MM.1S (cell line): ENCODE results near the gene HEPN1.

Experiments
- DNase-seq: peaks from one replicate; pipeline ENCODE4 v3.0.0-alpha.2; 2015
- H2AFZ ChIP-seq: fragments of 300-600 bp; sonication (generic); 2 replicates; pipeline ENCODE4 v1.6.0; 2016; ENCODE audit warnings: antibody characterized with exemption, low read length
- H3F3A ChIP-seq: fragments of 300-600 bp; sonication (generic); 2 replicates; pipeline ENCODE4 v1.6.1; 2016; ENCODE audit warnings: mild to moderate bottlenecking, antibody characterized with exemption, low read length, moderate library complexity, mixed read lengths; ENCODE audit not compliant: insufficient read depth
- H3K27ac ChIP-seq: fragments of 300-600 bp; sonication (generic); 2 replicates; pipeline ENCODE4 v1.5.1; 2016; ENCODE audit warnings: mild to moderate bottlenecking, low read length
- H3K27me3 ChIP-seq: fragments of 300-600 bp; sonication (generic); replicated peaks from 2 replicates; pipeline ENCODE4 v1.6.0; 2016; ENCODE audit warnings: low read length; ENCODE audit not compliant: insufficient read depth
- H3K36me3 ChIP-seq: fragments of 300-600 bp; sonication (generic); replicated peaks from 2 replicates; pipeline ENCODE4 v1.6.1; 2016; ENCODE audit warnings: mild to moderate bottlenecking, low read length, mixed read lengths; ENCODE audit not compliant: insufficient read depth
- H3K4me1 ChIP-seq: fragments of 300-600 bp; sonication (generic); 2 replicates; pipeline ENCODE4 v1.6.1; 2016; ENCODE audit warnings: low read length, mixed read lengths
- H3K4me2 ChIP-seq: fragments of 300-600 bp; sonication (generic); 2 replicates; pipeline ENCODE4 v1.6.0; 2016; ENCODE audit warnings: low read depth, low read length
- H3K4me3 ChIP-seq: fragments of 300-600 bp; sonication (generic); 2 replicates; pipeline ENCODE4 v1.5.1; 2016; ENCODE audit warnings: low read length, mixed read lengths
- H3K79me2 ChIP-seq: fragments of 300-600 bp; sonication (generic); 2 replicates; pipeline ENCODE4 v1.6.1; 2016; ENCODE audit warnings: mixed run types, low read length, mixed read lengths
- H3K9ac ChIP-seq: fragments of 300-600 bp; sonication (generic); 2 replicates; pipeline ENCODE4 v1.6.1; 2016; ENCODE audit warnings: low read length, mixed read lengths
- H3K9me2 ChIP-seq: fragments of 300-600 bp; sonication (generic); replicated peaks from 2 replicates; pipeline ENCODE4 v1.6.1; 2016; ENCODE audit warnings: mild to moderate bottlenecking, low read length, mixed read lengths; ENCODE audit not compliant: insufficient read depth
- H3K9me3 ChIP-seq: fragments of 300-600 bp; sonication (generic); replicated peaks from 2 replicates; pipeline ENCODE4 v1.6.1; 2016; ENCODE audit warnings: mild to moderate bottlenecking, low read length, mixed read lengths; ENCODE audit not compliant: insufficient read depth
- H4K20me1 ChIP-seq: fragments of 300-600 bp; sonication (generic); 2 replicates; pipeline ENCODE4 v1.6.1; 2016; ENCODE audit warnings: mild to moderate bottlenecking, low read length, moderate library complexity, mixed read lengths; ENCODE audit not compliant: insufficient read depth
- CTCF ChIP-seq: fragments of 300-600 bp; sonication (generic); IDR thresholded peaks from 2 replicates; pipeline ENCODE4 v1.5.1; 2016; ENCODE audit warnings: antibody characterized with exemption, low read length, mixed read lengths
- EZH2 ChIP-seq: fragments of 300-600 bp; sonication (generic); optimal IDR thresholded peaks from 2 replicates; pipeline ENCODE3; 2017; ENCODE audit warnings: low read depth, mild to moderate bottlenecking, antibody characterized with exemption, low read length, mixed read lengths
- EZH2phosphoT487 ChIP-seq: fragments of 300-600 bp; sonication (generic); IDR thresholded peaks from 2 replicates; pipeline ENCODE4 v1.6.1; 2018; ENCODE audit warnings: antibody characterized with exemption, low read length

HEPN1 gene

GRCh38 chr11:124873951-124874350 lies 45.1 kb upstream of the HEPN1 start:
- Histone ChIP-seq H3F3A (no peaks in the 10 kb centered on the region), H3K27ac (no peak overlapping the region), H3K9me2 (no peaks in the 10 kb centered on the region), H3K4me3 (no peak overlapping the region), H3K4me1 (no peaks in the 10 kb centered on the region), H3K36me3 (no peaks in the 10 kb centered on the region), H3K27me3 (peaks cover 53% of the 10 kb centered on the region), H3K79me2 (no peaks in the 10 kb centered on the region), H2AFZ (no peak overlapping the region), H3K9ac (no peak overlapping the region), H4K20me1 (no peaks in the 10 kb centered on the region), H3K9me3 (no peaks in the 10 kb centered on the region), H3K4me2 (no peak overlapping the region)
- no peak for DNase-seq
- no peak for TF ChIP-seq EZH2phosphoT487
- TF ChIP-seq EZH2: no peak
- no peak for TF ChIP-seq CTCF

- Histone ChIP-seq H3K4me3 (no peak overlapping the region), H3K27ac (no peak overlapping the region), H4K20me1 (no peaks in the 10 kb centered on the region), H3K9me2 (no peaks in the 10 kb centered on the region), H3K4me1 (no peaks in the 10 kb centered on the region), H3K36me3 (no peaks in the 10 kb centered on the region), H3K9me3 (no peaks in the 10 kb centered on the region), H3K27me3 (peaks cover 48% of the 10 kb centered on the region), H3K4me2 (no peak overlapping the region), H2AFZ (no peak overlapping the region), H3K9ac (no peak overlapping the region), H3F3A (no peaks in the 10 kb centered on the region), H3K79me2 (no peaks in the 10 kb centered on the region)
- TF ChIP-seq CTCF (no peak), EZH2 (no peak), EZH2phosphoT487 (no peak)
- DNase-seq: no peak
Observed at GRCh38 chr11:124874571-124875255, 44.3 kb upstream of the HEPN1 start.

GRCh38 chr11:124875401-124875800 lies 43.6 kb upstream of the HEPN1 start:
- Histone ChIP-seq H3K27ac (no peak overlapping the region), H3K9ac (no peak overlapping the region), H3K36me3 (no peaks in the 10 kb centered on the region), H3F3A (no peaks in the 10 kb centered on the region), H3K79me2 (no peaks in the 10 kb centered on the region), H3K27me3 (peaks cover 41% of the 10 kb centered on the region), H3K4me2 (peak overlapping the region; percentile 78; the same call in 1 of the 2 replicates), H2AFZ (no peak overlapping the region), H3K4me1 (no peaks in the 10 kb centered on the region), H3K9me3 (no peaks in the 10 kb centered on the region), H4K20me1 (no peaks in the 10 kb centered on the region), H3K9me2 (no peaks in the 10 kb centered on the region), H3K4me3 (no peak overlapping the region)
- DNase-seq: no peak
- TF ChIP-seq CTCF: no peak
- no peak for TF ChIP-seq EZH2phosphoT487
- no peak for TF ChIP-seq EZH2
